HCT116 (cell line): Measurements from ENCODE around the gene ICAM2.

Experiments
- CBX3 ChIP-seq: IDR thresholded peaks from 2 replicates; pipeline ENCODE4 v1.6.1; 2012; ENCODE audit warnings: low read depth
- CEBPB ChIP-seq: IDR thresholded peaks from 2 replicates; pipeline ENCODE4 v1.6.1; 2012; ENCODE audit warnings: low read depth
- CTCF ChIP-seq, 3 experiments: fragments of 200-600 bp in 1 of 3; sonication (generic) in 1 of 3; IDR thresholded peaks in 2 of 3; conservative IDR thresholded peaks in 1 of 3; 2 replicates each; pipeline ENCODE4 v1.5.1; 2012 to 2017; ENCODE audit warnings: low read depth in 2 of 3, low read length in 2 of 3, antibody characterized with exemption in 1 of 3, borderline replicate concordance in 1 of 3, control low read depth in 1 of 3, mild to moderate bottlenecking in 1 of 3, mixed read lengths in 1 of 3, mixed run types in 1 of 3, moderate library complexity in 1 of 3; ENCODE audit not compliant: insufficient read depth in 1 of 3
- MAX ChIP-seq: IDR thresholded peaks from 2 replicates; pipeline ENCODE4 v1.6.1; 2012
- POLR2A ChIP-seq: IDR thresholded peaks from 2 replicates; pipeline ENCODE4 v1.7.0; 2011; ENCODE audit warnings: borderline replicate concordance; ENCODE audit not compliant: insufficient read depth, insufficient read length; ENCODE audit errors: extremely low read depth
- SP1 ChIP-seq: IDR thresholded peaks from 2 replicates; pipeline ENCODE4 v1.6.1; 2012; ENCODE audit warnings: low read depth
- YY1 ChIP-seq: IDR thresholded peaks from 2 replicates; pipeline ENCODE4 v1.6.1; 2011; ENCODE audit warnings: low read length, low read depth, moderate library complexity, mild to moderate bottlenecking; ENCODE audit not compliant: insufficient replicate concordance; ENCODE audit errors: extremely low read depth

GRCh38 chr17:64042700-64043485 is 22.5 kb upstream of the ICAM2 start:
- TF ChIP-seq CTCF (IDR thresholded peaks at IDR 0.05 in 2 of 3, conservative IDR thresholded peaks at IDR 0.05 in 1 of 3; ENCODE audit: borderline replicate concordance in 1 of 3, insufficient read depth in 1 of 3, low read depth in 2 of 3, low read length in 2 of 3) (no peak), POLR2A (no peak), YY1 (no peak), MAX (no peak), CBX3 (no peak), CEBPB (no peak), SP1 (no peak)
